GM23248 (cell line): ENCODE measurements around the gene ELF4. TPM values are rescaled to one million over a fixed set of nuclear protein-coding genes. Genes with fewer than 3 reads are reported as not detected.

Experiments
- DNase-seq: peaks from one replicate; pipeline ENCODE4 v3.0.0-alpha.2; 2015
- H2AFZ ChIP-seq: fragments of 200-600 bp; sonication (generic); 2 replicates; pipeline ENCODE4 v1.6.1; 2016; ENCODE audit warnings: antibody characterized with exemption
- H3F3A ChIP-seq: fragments of 200-600 bp; sonication (generic); 2 replicates; pipeline ENCODE4 v1.6.1; 2016; ENCODE audit warnings: mild to moderate bottlenecking, antibody characterized with exemption, mixed run types; ENCODE audit not compliant: insufficient read depth
- H3K27ac ChIP-seq: fragments of 200-600 bp; sonication (generic); 2 replicates; pipeline ENCODE4 v1.5.1; 2016; ENCODE audit warnings: mild to moderate bottlenecking
- H3K27me3 ChIP-seq: fragments of 200-600 bp; sonication (generic); replicated peaks from 2 replicates; pipeline ENCODE4 v1.6.1; 2016; ENCODE audit warnings: mild to moderate bottlenecking; ENCODE audit not compliant: insufficient read depth
- H3K36me3 ChIP-seq: fragments of 200-600 bp; sonication (generic); 2 replicates; pipeline ENCODE4 v1.6.1; 2016; ENCODE audit warnings: low read depth, mild to moderate bottlenecking
- H3K4me1 ChIP-seq: fragments of 200-600 bp; sonication (generic); 2 replicates; pipeline ENCODE4 v1.6.1; 2016; ENCODE audit warnings: mild to moderate bottlenecking; ENCODE audit not compliant: insufficient read depth
- H3K4me2 ChIP-seq: fragments of 200-600 bp; sonication (generic); one replicate; pipeline ENCODE4 v1.6.1; 2016; ENCODE audit warnings: mild to moderate bottlenecking; ENCODE audit not compliant: unreplicated experiment
- H3K4me3 ChIP-seq: fragments of 200-600 bp; sonication (generic); 2 replicates; pipeline ENCODE4 v1.5.1; 2016; ENCODE audit warnings: mild to moderate bottlenecking
- H3K79me2 ChIP-seq: fragments of 200-600 bp; sonication (generic); 2 replicates; pipeline ENCODE4 v1.6.1; 2016; ENCODE audit warnings: mild to moderate bottlenecking; ENCODE audit not compliant: insufficient read depth
- H3K9ac ChIP-seq: fragments of 200-600 bp; sonication (generic); 2 replicates; pipeline ENCODE4 v1.6.1; 2016; ENCODE audit warnings: mild to moderate bottlenecking
- H3K9me2 ChIP-seq: fragments of 200-600 bp; sonication (generic); 2 replicates; pipeline ENCODE4 v1.6.1; 2016; ENCODE audit warnings: mixed run types, mild to moderate bottlenecking, moderate library complexity; ENCODE audit not compliant: insufficient read depth
- H3K9me3 ChIP-seq: fragments of 200-600 bp; sonication (generic); one replicate; pipeline ENCODE4 v1.6.1; 2017; ENCODE audit warnings: low read depth
- H4K20me1 ChIP-seq: fragments of 200-600 bp; sonication (generic); 2 replicates; pipeline ENCODE4 v1.6.0; 2016; ENCODE audit not compliant: insufficient read depth
- EZH2 ChIP-seq: fragments of 200-600 bp; sonication (generic); IDR thresholded peaks from 2 replicates; pipeline ENCODE4 v1.6.1; 2018; ENCODE audit warnings: antibody characterized with exemption, mild to moderate bottlenecking; ENCODE audit not compliant: insufficient read depth, poor library complexity, severe bottlenecking
- EZH2phosphoT487 ChIP-seq: fragments of 200-600 bp; sonication (generic); IDR thresholded peaks from 2 replicates; pipeline ENCODE4 v1.6.1; 2018; ENCODE audit warnings: antibody characterized with exemption, moderate library complexity, mild to moderate bottlenecking, low read depth; ENCODE audit not compliant: insufficient read depth
- WGBS, 2 experiments: methylation state at CpG; one replicate each; pipeline ENCODE4 v1.1.6; 2015 to 2017; ENCODE audit warnings: low lambda C conversion rate in 2 of 2, low coverage in 1 of 2; ENCODE audit errors: missing lambda C conversion rate in 2 of 2; 5-methylcytosine and 5-hydroxymethylcytosine counted together
- in situ Hi-C: fragments of 300-500 bp; cut with MboI; formaldehyde crosslinking; loops from 2 replicates; pipeline ENCODE4 v1.15.0; 2020
- polyA plus RNA-seq: library from polyadenylated mRNA; unstranded; fragments of >200 nt; fragmentation: Nextera tagmentation; extraction: Ambion mirVana; gene quantifications from 2 replicates; pipeline ENCODE4 v1.2.1, GENCODE V29; 2016
- total RNA-seq: library from RNA; depleted of rRNA; stranded (reverse); fragments of >200 nt; shearing (Covaris generic); gene quantifications from 2 replicates; pipeline ENCODE4 v1.2.3, GENCODE V29; 2014

The ELF4 gene
- total and polyA plus RNA-seq, 2 experiments from 2014 or later, result 9.4 to 16.5 TPM

- H3K4me2 ChIP-seq, result peak overlapping the region; percentile 53
Measured at GRCh38 chrX:130081421-130082045, 28.8 kb downstream of the ELF4 start.

DNA sequence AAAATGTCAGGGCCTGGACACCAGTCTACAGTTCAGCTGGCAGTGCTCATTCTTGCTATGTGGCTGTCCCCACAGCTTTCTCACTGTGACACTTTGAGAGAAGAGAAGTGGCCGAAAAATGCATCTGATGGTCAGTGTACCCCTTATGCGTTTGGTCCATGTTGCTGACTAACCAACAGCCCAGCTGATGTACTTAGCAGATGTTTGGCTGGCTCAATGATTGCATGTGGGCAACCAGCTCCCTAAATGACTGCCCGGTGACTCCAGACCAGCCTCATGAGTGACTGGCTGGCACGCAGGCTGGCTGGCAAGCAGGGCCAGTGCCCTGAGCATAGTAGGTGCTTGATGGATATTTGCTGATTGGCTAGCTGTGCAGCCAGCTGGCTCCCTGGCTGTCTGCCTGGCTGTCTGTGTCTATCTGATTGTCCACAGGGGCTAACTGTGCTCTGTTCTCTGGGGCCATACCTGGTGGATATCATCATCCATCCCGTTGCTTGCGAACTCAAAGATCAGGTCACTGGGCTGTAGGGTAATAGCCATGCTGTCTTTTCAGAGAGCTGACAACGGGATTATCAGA, 29.4 kb downstream of the ELF4 start:
- peak; percentile 30 for DNase-seq
- Histone ChIP-seq H3K36me3 (no peaks in the 10 kb centered on the region), H3K9ac (no peak overlapping the region), H3K27me3 (no peaks in the 10 kb centered on the region), H3K4me1 (peaks cover 21% of the 10 kb centered on the region), H3F3A (no peaks in the 10 kb centered on the region), H3K9me3 (no peaks in the 10 kb centered on the region), H2AFZ (no peak overlapping the region), H3K4me2 (no peak overlapping the region), H3K79me2 (peaks cover 36% of the 10 kb centered on the region), H3K4me3 (no peak overlapping the region), H3K9me2 (no peaks in the 10 kb centered on the region), H3K27ac (0 out of 2 replicates have a peak overlapping the region, but pooled peaks have one; percentile 68), H4K20me1 (no peaks in the 10 kb centered on the region)
- WGBS, 2 experiments, result 73 to 84% methylated on average over 7 of the region's 7 CpGs
- in situ Hi-C loops, result no loop called here
- no peak for TF ChIP-seq EZH2phosphoT487
- no peak for TF ChIP-seq EZH2

More at GRCh38 chrX:130081421-130082045, 28.8 kb downstream of the ELF4 start:
- Histone ChIP-seq H3K79me2 (peaks cover 42% of the 10 kb centered on the region), H3K4me3 (no peak overlapping the region), H3K9me3 (no peaks in the 10 kb centered on the region), H2AFZ (no peak overlapping the region), H3K36me3 (no peaks in the 10 kb centered on the region), H3F3A (no peaks in the 10 kb centered on the region), H3K4me1 (peaks cover 21% of the 10 kb centered on the region), H3K9me2 (no peaks in the 10 kb centered on the region), H3K27ac (peak overlapping the region; percentile 68), H4K20me1 (no peaks in the 10 kb centered on the region), H3K27me3 (no peaks in the 10 kb centered on the region), H3K9ac (peak overlapping the region; percentile 64)
- WGBS, 2 experiments, result 29 to 39% methylated on average over 6 to 8 of the region's 12 CpGs
- in situ Hi-C loops, result no loop called here
- DNase-seq, result peak; percentile 20
- TF ChIP-seq EZH2phosphoT487, result no peak
- no peak for TF ChIP-seq EZH2

GRCh38 chrX:130079824-130080406, 30.4 kb downstream of the ELF4 start:
- TF ChIP-seq EZH2 (no peak), EZH2phosphoT487 (no peak)
- WGBS, 2 experiments, result 22 to 25% methylated on average over 9 of the region's 9 CpGs
- Histone ChIP-seq H3K9me3 (no peaks in the 10 kb centered on the region), H3F3A (no peaks in the 10 kb centered on the region), H3K27me3 (no peaks in the 10 kb centered on the region), H3K9ac (no peak overlapping the region), H4K20me1 (no peaks in the 10 kb centered on the region), H3K4me1 (peaks cover 15% of the 10 kb centered on the region), H2AFZ (no peak overlapping the region), H3K4me3 (no peak overlapping the region), H3K4me2 (no peak overlapping the region), H3K9me2 (no peaks in the 10 kb centered on the region), H3K36me3 (no peaks in the 10 kb centered on the region), H3K27ac (0 out of 2 replicates have a peak overlapping the region, but pooled peaks have one; percentile 8), H3K79me2 (peaks cover 26% of the 10 kb centered on the region)
- in situ Hi-C loops, result loop anchor here (10.0 kb wide), 1 partner anchor 115 kb away; no protein-coding TSS in a partner anchor
- DNase-seq, result peak; percentile 81

- H3K9ac ChIP-seq, result no peak overlapping the region
- no peaks in the 10 kb centered on the region for H3K79me2 ChIP-seq
- WGBS, 2 experiments, result 56 to 75% methylated on average over 2 to 4 of the region's 4 CpGs
- no peak overlapping the region for H3K4me3 ChIP-seq
- H2AFZ ChIP-seq, result no peak overlapping the region
- no peaks in the 10 kb centered on the region for H3K27me3 ChIP-seq
- no peaks in the 10 kb centered on the region for H3K36me3 ChIP-seq
- no peaks in the 10 kb centered on the region for H3K9me3 ChIP-seq
- H3K4me1 ChIP-seq, result no peaks in the 10 kb centered on the region
- TF ChIP-seq EZH2phosphoT487 (no peak), EZH2 (no peak)
- no peaks in the 10 kb centered on the region for H4K20me1 ChIP-seq
- H3K27ac ChIP-seq, result no peak overlapping the region
- in situ Hi-C loops, result loop anchor here (10.0 kb wide), 1 partner anchor 119 kb away; no protein-coding TSS in a partner anchor
- H3K4me2 ChIP-seq, result no peak overlapping the region
- DNase-seq, result no peak
- H3F3A ChIP-seq, result no peaks in the 10 kb centered on the region
- no peaks in the 10 kb centered on the region for H3K9me2 ChIP-seq
Measured at GRCh38 chrX:130075777-130076176, 34.5 kb downstream of the ELF4 start.
